Cardiac fibroblast (primary cell): ENCODE results near the gene SLFNL1.

Source experiments
- DNase-seq, 2 donors: peaks; one replicate each; pipeline versions ENCODE4 v3.0.0 to v3.0.0-alpha.2; 2010; ENCODE audit warnings: low read depth in 2 of 2
- H3K4me3 ChIP-seq, 2 donors: replicated peaks in 1 of 2; 1 replicate in 1 of 2; 2 replicates in 1 of 2; pipeline ENCODE4 v1.5.1; 2011; ENCODE audit warnings: low read depth in 2 of 2, low read length in 2 of 2, mild to moderate bottlenecking in 2 of 2, moderate library complexity in 1 of 2
- TF ChIP-seq, protein P1 (sequence below): IDR thresholded peaks from one replicate; pipeline ENCODE4 v1.5.1; 2011; ENCODE audit warnings: low read depth, mild to moderate bottlenecking, low read length, inconsistent platforms

SLFNL1 gene

GRCh38 chr1:41022424-41022823 is 899 bp upstream of the SLFNL1 start:
- no peak for DNase-seq
- no peak overlapping the region for H3K4me3 ChIP-seq
- TF ChIP-seq, protein P1, sequence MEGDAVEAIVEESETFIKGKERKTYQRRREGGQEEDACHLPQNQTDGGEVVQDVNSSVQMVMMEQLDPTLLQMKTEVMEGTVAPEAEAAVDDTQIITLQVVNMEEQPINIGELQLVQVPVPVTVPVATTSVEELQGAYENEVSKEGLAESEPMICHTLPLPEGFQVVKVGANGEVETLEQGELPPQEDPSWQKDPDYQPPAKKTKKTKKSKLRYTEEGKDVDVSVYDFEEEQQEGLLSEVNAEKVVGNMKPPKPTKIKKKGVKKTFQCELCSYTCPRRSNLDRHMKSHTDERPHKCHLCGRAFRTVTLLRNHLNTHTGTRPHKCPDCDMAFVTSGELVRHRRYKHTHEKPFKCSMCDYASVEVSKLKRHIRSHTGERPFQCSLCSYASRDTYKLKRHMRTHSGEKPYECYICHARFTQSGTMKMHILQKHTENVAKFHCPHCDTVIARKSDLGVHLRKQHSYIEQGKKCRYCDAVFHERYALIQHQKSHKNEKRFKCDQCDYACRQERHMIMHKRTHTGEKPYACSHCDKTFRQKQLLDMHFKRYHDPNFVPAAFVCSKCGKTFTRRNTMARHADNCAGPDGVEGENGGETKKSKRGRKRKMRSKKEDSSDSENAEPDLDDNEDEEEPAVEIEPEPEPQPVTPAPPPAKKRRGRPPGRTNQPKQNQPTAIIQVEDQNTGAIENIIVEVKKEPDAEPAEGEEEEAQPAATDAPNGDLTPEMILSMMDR, result no peak

DNA sequence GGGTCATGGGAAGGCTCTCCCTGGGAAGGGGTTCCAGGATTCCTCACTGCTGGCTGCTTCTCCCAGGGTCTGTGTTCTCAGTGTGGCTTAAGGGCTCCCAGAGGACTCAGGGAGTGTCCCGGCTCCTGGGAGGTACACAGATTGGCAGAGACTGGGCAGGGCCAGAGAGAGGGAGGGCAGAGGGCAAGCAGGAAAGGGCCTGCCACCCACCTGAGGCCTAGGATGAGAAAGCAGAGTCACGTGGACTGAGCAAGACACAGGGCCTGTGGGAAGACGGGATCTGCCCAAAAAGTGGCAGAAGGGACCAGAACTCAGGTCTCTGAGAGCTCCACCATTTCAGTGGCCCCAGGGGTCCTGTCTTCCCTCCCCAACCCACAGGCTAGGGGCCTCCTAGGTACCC is 871 bp downstream of the SLFNL1 start:
- H3K4me3 ChIP-seq, result no peak overlapping the region
- TF ChIP-seq, protein P1, result no peak
- DNase-seq, result no peak

GRCh38 chr1:41020109-41020576 is 1.4 kb downstream of the SLFNL1 start:
- no peak overlapping the region for H3K4me3 ChIP-seq
- TF ChIP-seq, protein P1, result no peak
- DNase-seq, result no peak

GRCh38 chr1:41019353-41019745 is 2.2 kb downstream of the SLFNL1 start:
- TF ChIP-seq, protein P1, result no peak
- no peak overlapping the region for H3K4me3 ChIP-seq
- no peak for DNase-seq

DNA sequence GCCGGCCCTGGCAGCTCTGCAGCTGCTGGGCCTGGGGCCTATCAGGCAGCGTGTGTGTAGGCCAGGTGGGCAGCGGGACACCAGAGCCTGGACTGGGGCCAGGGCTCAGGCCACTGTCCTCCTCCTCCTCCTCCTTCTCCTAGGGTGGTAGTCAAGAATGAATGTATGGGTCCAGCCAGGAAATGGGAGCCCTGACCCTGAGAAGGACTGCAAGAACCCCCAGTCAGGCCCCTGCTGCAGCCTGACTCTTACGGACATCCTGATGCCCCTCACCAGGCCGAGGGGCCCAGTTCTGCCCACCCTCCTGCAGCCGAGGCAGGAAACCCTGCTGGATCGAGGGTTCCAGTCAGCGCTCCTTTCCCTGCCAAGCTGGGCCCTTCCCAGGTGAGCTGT is 3.5 kb downstream of the SLFNL1 start:
- no peak overlapping the region for H3K4me3 ChIP-seq
- TF ChIP-seq, protein P1, result no peak
- no peak for DNase-seq

DNA sequence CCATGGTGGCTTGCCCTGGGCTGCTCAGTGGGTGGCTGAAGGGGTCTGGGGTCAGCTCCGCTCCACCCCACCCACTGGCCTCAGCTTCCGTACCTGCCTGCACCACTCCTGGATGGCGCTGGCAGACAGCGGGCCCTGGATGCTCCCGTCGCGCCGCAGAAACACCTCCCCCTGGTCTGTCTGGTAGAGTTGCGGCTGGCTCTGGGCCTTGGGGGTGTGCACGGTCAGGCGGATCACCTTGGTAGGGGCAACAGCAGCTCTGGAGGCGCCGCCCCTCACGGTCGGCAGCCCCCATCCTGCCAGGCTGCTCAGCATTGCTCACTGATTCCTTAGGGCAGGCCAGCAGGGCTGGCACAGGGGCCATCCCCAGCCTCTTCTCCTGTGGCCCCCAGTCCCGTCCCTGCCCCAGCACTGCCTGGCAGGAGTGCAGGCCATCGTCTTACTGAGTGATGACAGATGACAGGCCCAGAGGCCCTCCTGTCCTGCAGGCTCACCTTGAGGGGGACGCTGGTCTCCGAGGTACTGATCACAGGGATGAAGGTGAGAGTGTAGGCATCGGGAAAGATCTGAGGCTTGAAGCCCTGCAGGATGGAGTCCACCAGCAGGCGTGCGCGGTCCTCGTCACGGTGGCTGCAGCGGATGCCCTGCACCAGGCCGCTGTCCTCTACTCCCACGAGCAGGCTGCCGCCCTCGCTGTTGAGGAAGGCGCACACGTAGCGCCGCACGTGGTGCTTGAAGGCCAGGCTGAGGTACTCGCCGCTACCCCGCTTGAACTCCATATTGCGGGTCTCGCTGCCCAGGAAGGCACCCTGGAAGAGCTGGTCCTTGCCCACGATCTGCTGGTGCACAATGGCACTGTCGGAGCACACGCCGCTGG is 4.1 kb downstream of the SLFNL1 start:
- DNase-seq, result no peak
- no peak overlapping the region for H3K4me3 ChIP-seq
- TF ChIP-seq, protein P1, result no peak
